ENCODE measurements around the gene MATN1. TPM values are rescaled to one million over a fixed set of nuclear protein-coding genes. Genes with fewer than 3 reads are reported as not detected.

Gene MATN1
- total RNA-seq, 1 donor from 2014 or later, result not detected

DNA sequence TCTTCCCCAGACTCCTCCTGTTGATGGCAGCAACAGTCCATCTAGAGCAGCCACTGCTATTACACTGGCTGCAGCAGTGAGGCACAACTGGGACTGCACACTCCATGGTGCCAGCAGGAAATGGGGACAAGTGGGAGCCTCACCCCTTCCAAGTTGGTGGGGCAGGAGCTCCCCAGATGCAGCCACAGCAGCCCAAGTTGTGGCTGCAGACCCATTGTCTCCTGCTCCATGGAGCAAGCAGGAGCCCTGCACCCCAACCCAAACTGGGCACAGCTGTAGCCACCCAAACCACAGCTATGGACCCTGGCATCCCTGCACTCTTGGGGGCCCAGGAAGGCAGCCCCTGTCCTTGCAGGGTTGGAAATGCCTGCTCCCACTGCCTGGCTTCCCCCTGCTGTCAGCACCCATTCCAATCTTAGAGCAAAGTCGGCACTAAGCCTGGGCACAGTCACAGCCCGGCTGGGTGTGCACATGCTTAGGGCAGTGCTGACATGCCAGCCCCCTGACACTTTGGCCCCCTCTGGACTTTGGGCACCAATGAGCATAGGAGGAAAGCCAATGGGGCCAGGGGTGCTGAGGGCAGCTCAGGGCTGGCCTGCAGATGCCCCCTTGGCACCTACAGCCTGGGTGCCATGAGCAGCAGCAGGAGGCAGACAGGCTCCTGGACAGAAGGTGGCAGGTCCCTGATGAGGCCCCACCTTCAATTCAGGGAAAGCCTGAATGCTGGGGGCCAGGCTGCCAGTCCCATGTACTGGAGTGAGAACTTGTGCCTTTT, 44.0 kb downstream of the MATN1 start:
- TF ChIP-seq CTCF (IDR thresholded peaks at IDR 0.05; ENCODE audit: borderline replicate concordance), result no peak
- H3K36me3 ChIP-seq, result no peaks in the 10 kb centered on the region
- intact Hi-C loops (cut with micrococcal nuclease), result no loop called here
- H3K4me1 ChIP-seq, result peaks cover 25% of the 10 kb centered on the region
- peaks cover 8% of the 10 kb centered on the region for H3K9me3 ChIP-seq (replicated peaks)
- DNase-seq, result no peak
- no peak overlapping the region for H3K27ac ChIP-seq (replicated peaks)
- H3K27me3 ChIP-seq (ENCODE audit: low read depth), result peaks cover 59% of the 10 kb centered on the region
- H3K4me3 ChIP-seq, result no peak overlapping the region

GRCh38 chr1:30678209-30678608, 45.2 kb downstream of the MATN1 start:
- peaks cover 25% of the 10 kb centered on the region for H3K4me1 ChIP-seq
- intact Hi-C loops (cut with micrococcal nuclease), result no loop called here
- TF ChIP-seq CTCF (IDR thresholded peaks at IDR 0.05; ENCODE audit: borderline replicate concordance), result no peak
- H3K27me3 ChIP-seq (ENCODE audit: low read depth), result peaks cover 48% of the 10 kb centered on the region
- no peak overlapping the region for H3K27ac ChIP-seq (replicated peaks)
- no peak overlapping the region for H3K4me3 ChIP-seq
- H3K9me3 ChIP-seq (replicated peaks), result peaks cover 19% of the 10 kb centered on the region
- no peaks in the 10 kb centered on the region for H3K36me3 ChIP-seq
- no peak for DNase-seq

DNA sequence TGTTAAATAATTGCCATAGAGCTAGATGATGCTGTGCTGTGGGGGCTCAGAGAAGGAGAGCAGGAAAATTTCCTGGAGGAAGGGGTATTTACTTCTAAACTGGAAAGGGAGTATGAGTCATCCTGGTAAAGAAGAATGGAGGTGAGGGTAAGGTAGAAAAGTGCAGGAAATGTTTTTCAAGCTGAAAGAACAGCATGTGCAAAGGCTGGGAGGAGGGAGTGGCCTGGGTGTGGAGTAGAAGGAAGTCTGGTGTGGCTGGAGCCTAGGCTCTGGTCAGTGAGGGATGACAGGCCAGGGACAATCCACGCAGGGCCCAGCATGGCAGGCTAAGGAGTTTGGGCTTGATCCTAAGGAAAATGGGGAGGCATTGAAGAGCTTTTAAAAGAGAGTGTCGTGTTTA, 45.9 kb downstream of the MATN1 start:
- intact Hi-C loops (cut with micrococcal nuclease), result no loop called here
- Histone ChIP-seq H3K36me3 (no peaks in the 10 kb centered on the region), H3K9me3 (replicated peaks) (peaks cover 22% of the 10 kb centered on the region), H3K27ac (replicated peaks) (no peak overlapping the region), H3K27me3 (ENCODE audit: low read depth) (peaks cover 42% of the 10 kb centered on the region), H3K4me3 (no peak overlapping the region), H3K4me1 (peaks cover 19% of the 10 kb centered on the region)
- DNase-seq, result no peak
- no peak for TF ChIP-seq CTCF (IDR thresholded peaks at IDR 0.05; ENCODE audit: borderline replicate concordance)

GRCh38 chr1:30675761-30676160, 47.6 kb downstream of the MATN1 start:
- Histone ChIP-seq H3K27me3 (ENCODE audit: low read depth) (peaks cover 39% of the 10 kb centered on the region), H3K9me3 (replicated peaks) (peaks cover 22% of the 10 kb centered on the region), H3K27ac (replicated peaks) (no peak overlapping the region), H3K36me3 (no peaks in the 10 kb centered on the region), H3K4me3 (no peak overlapping the region), H3K4me1 (peaks cover 6% of the 10 kb centered on the region)
- intact Hi-C loops (cut with micrococcal nuclease), result no loop called here
- TF ChIP-seq CTCF (IDR thresholded peaks at IDR 0.05; ENCODE audit: borderline replicate concordance), result no peak
- DNase-seq, result no peak

DNA sequence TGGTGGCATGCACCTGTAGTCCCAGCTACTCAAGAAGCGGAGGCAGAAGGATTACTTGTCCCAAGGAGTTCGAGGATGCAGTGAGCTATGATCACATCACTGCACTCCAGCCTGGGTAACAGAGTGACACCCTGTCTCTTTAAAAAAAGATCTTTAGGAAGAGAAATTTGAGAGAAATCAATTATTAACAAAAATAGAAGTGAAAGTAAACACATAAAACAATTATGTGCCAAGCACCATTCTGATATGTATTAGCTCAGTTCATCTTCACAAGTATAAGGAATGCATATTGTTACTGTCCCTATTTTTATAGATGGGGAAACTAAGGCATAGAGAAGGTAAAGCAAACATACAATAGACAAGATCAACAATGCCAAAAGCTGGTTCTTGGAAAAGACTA, 48.1 kb downstream of the MATN1 start:
- no peak for DNase-seq
- Histone ChIP-seq H3K9me3 (replicated peaks) (peaks cover 22% of the 10 kb centered on the region), H3K4me3 (no peak overlapping the region), H3K27me3 (ENCODE audit: low read depth) (peaks cover 37% of the 10 kb centered on the region), H3K4me1 (peaks cover 1% of the 10 kb centered on the region), H3K36me3 (no peaks in the 10 kb centered on the region), H3K27ac (replicated peaks) (no peak overlapping the region)
- intact Hi-C loops (cut with micrococcal nuclease), result no loop called here
- no peak for TF ChIP-seq CTCF (IDR thresholded peaks at IDR 0.05; ENCODE audit: borderline replicate concordance)

Data from left ventricle myocardium inferior (tissue), 1 donor.